Measurements from ENCODE around the gene TOP2A. TPM values are rescaled to one million over a fixed set of nuclear protein-coding genes. Genes with fewer than 3 reads are reported as not detected.
A peak's percentile ranks its signal among the peaks of the same experiment; 100 is the strongest.
"Not testable (repeated sequence)": the region's sequence is repeated elsewhere in the genome, so short reads cannot be mapped to it uniquely, and the experiment has no call there.

The TOP2A gene
- total RNA-seq, 1 experiment from 2014 or later: 141 TPM

- CTCF ChIA-PET: interaction anchor here (0.7 to 4.5 kb wide), 5 partner anchors 9 to 118 kb away, joined by 3 to 31 read pairs (median 3); no protein-coding TSS in a partner anchor
- ATAC-seq: no peak
- intact Hi-C loops (cut with micrococcal nuclease): loop anchor here (5.0 kb wide), 1 partner anchor 113 kb away; no protein-coding TSS in a partner anchor
- RAD21 ChIA-PET (ENCODE audit: low non-redundant PET in 1 of 2, low total read pairs in 2 of 2, uncharacterized antibody in 2 of 2, unreplicated experiment in 2 of 2): no interaction called here
- H3K9me2 ChIP-seq (ENCODE audit: insufficient read depth): no peaks in the 10 kb centered on the region
- H3K4me2 ChIP-seq (ENCODE audit: low read length): no peak overlapping the region
- H3K79me2 ChIP-seq (ENCODE audit: insufficient read depth, low read length): peaks cover 71% of the 10 kb centered on the region
- peaks cover 10 to 26% of the 10 kb centered on the region in 2 experiments; a peak in 3 of 4 replicates for H3K4me1 ChIP-seq (ENCODE audit: control insufficient read depth in 1 of 2, insufficient read depth in 2 of 2, low read length in 2 of 2)
- H2AFZ ChIP-seq (ENCODE audit: low read depth, low read length, poor library complexity, severe bottlenecking): no peak overlapping the region
- peak; percentile 55 for TF ChIP-seq RAD21 (IDR thresholded peaks at IDR 0.05; ENCODE audit: low read depth)
- no peak for TF ChIP-seq YY1 (IDR thresholded peaks at IDR 0.05; ENCODE audit: extremely low read depth, insufficient replicate concordance, low read depth, low read length)
- no peak for TF ChIP-seq ZFX (IDR thresholded peaks at IDR 0.05)
- no peak for TF ChIP-seq TCF7L2 (IDR thresholded peaks at IDR 0.05; ENCODE audit: borderline replicate concordance, extremely low read depth, insufficient read depth, insufficient read length)
- TF ChIP-seq CTCF (IDR thresholded peaks at IDR 0.05 in 2 of 3, conservative IDR thresholded peaks at IDR 0.05 in 1 of 3; ENCODE audit: borderline replicate concordance in 1 of 3, insufficient read depth in 1 of 3, low read depth in 2 of 3, low read length in 2 of 3): peak; percentile 46 to 59 (median 52); a peak in 5 of 6 replicates
- no peak for TF ChIP-seq SIN3A (IDR thresholded peaks at IDR 0.05; ENCODE audit: low read depth)
- TF ChIP-seq MAX (IDR thresholded peaks at IDR 0.05): no peak
- no peak for TF ChIP-seq SRF (IDR thresholded peaks at IDR 0.05; ENCODE audit: low read depth)
- no peak for TF ChIP-seq POLR2A (IDR thresholded peaks at IDR 0.05; ENCODE audit: borderline replicate concordance, extremely low read depth, insufficient read depth, insufficient read length)
- no peak overlapping the region for H3K4me3 ChIP-seq (replicated peaks in 1 of 2; ENCODE audit: low read depth in 1 of 2, low read length in 2 of 2)
- peaks cover 37 to 56% of the 10 kb centered on the region in 2 experiments for H3K36me3 ChIP-seq (ENCODE audit: control insufficient read depth in 1 of 2, insufficient read depth in 2 of 2, low read length in 2 of 2)
- H3K27me3 ChIP-seq (ENCODE audit: insufficient read depth, low read length): no peaks in the 10 kb centered on the region
- no peak for DNase-seq (ENCODE audit: low read depth, low spot score)
- no peak overlapping the region for H3K9ac ChIP-seq (ENCODE audit: low read length)
- H4K20me1 ChIP-seq (ENCODE audit: insufficient read depth): peaks cover 4% of the 10 kb centered on the region; the same call in 1 of the 2 replicates
- POLR2A ChIA-PET: no interaction called here
- H3K9me3 ChIP-seq (ENCODE audit: control insufficient read depth in 1 of 2, insufficient read depth in 1 of 2, low read depth in 1 of 2, low read length in 2 of 2): no peaks in the 10 kb centered on the region
- no peak overlapping the region for H3K27ac ChIP-seq (ENCODE audit: low read depth, low read length)
- no TSS peak for BruUV-seq (replicated peaks)
Observed at GRCh38 chr17:40415390-40415789, 2.3 kb downstream of the TOP2A start.

- BruUV-seq (replicated peaks); H3K9me3 ChIP-seq (ENCODE audit: control insufficient read depth in 1 of 2, insufficient read depth in 1 of 2, low read depth in 1 of 2, low read length in 2 of 2); intact Hi-C loops (cut with micrococcal nuclease); H3K9ac ChIP-seq (ENCODE audit: low read length); H2AFZ ChIP-seq (ENCODE audit: low read depth, low read length, poor library complexity, severe bottlenecking); H3K27me3 ChIP-seq (ENCODE audit: insufficient read depth, low read length); H3K9me2 ChIP-seq (ENCODE audit: insufficient read depth); ATAC-seq; H3K27ac ChIP-seq (ENCODE audit: low read depth, low read length); POLR2A ChIA-PET; H3K4me2 ChIP-seq (ENCODE audit: low read length); H3K4me3 ChIP-seq (replicated peaks in 1 of 2; ENCODE audit: low read depth in 1 of 2, low read length in 2 of 2); RAD21 ChIA-PET (ENCODE audit: low non-redundant PET in 1 of 2, low total read pairs in 2 of 2, uncharacterized antibody in 2 of 2, unreplicated experiment in 2 of 2); H4K20me1 ChIP-seq (ENCODE audit: insufficient read depth); DNase-seq (ENCODE audit: low read depth, low spot score): not testable (repeated sequence)
- CTCF ChIA-PET: interaction anchor here (1.3 kb wide), 1 partner anchor 41 kb away, joined by 3 read pairs; no protein-coding TSS in a partner anchor
- H3K4me1 ChIP-seq (ENCODE audit: control insufficient read depth in 1 of 2, insufficient read depth in 2 of 2, low read length in 2 of 2): peaks cover 10 to 26% of the 10 kb centered on the region in 2 experiments; a peak in 3 of 4 replicates
- peaks cover 45 to 66% of the 10 kb centered on the region in 2 experiments for H3K36me3 ChIP-seq (ENCODE audit: control insufficient read depth in 1 of 2, insufficient read depth in 2 of 2, low read length in 2 of 2)
- peaks cover 81% of the 10 kb centered on the region for H3K79me2 ChIP-seq (ENCODE audit: insufficient read depth, low read length)
Observed at GRCh38 chr17:40414312-40414711, 3.4 kb downstream of the TOP2A start.
